Osteoblast (primary cell): Measurements from ENCODE around the gene NTRK3. TPM values are rescaled to one million over a fixed set of nuclear protein-coding genes. Genes with fewer than 3 reads are reported as not detected.

Source experiments
- DNase-seq: peaks from one replicate; pipeline ENCODE4 v3.0.0; 2011; ENCODE audit warnings: low spot score, mixed read lengths; ENCODE audit not compliant: insufficient read length; ENCODE audit errors: missing footprints
- H2AFZ ChIP-seq: 2 replicates; pipeline ENCODE4 v1.6.0; 2011; ENCODE audit warnings: mild to moderate bottlenecking, low read length
- H3K27ac ChIP-seq: 2 replicates; pipeline ENCODE4 v1.5.1; 2011; ENCODE audit warnings: mild to moderate bottlenecking, low read depth, low read length, moderate library complexity
- H3K27me3 ChIP-seq: 2 replicates; pipeline ENCODE4 v1.6.0; 2012; ENCODE audit warnings: mild to moderate bottlenecking, control low read depth, inconsistent platforms, low read length, moderate library complexity; ENCODE audit not compliant: insufficient read depth
- H3K36me3 ChIP-seq: 2 replicates; pipeline ENCODE4 v1.5.1; 2011; ENCODE audit warnings: mild to moderate bottlenecking, low read length, control low read depth, moderate library complexity; ENCODE audit not compliant: insufficient read depth
- H3K4me1 ChIP-seq: 2 replicates; pipeline ENCODE4 v1.5.1; 2011; ENCODE audit warnings: mild to moderate bottlenecking, low read length, control low read depth, moderate library complexity; ENCODE audit not compliant: insufficient read depth
- H3K4me2 ChIP-seq: 2 replicates; pipeline ENCODE4 v1.6.0; 2011; ENCODE audit warnings: mild to moderate bottlenecking, low read length; ENCODE audit not compliant: insufficient read depth
- H3K4me3 ChIP-seq: fragments of 200-600 bp; sonication (generic); 3 replicates; pipeline ENCODE4 v1.5.1; 2012; ENCODE audit warnings: mild to moderate bottlenecking, low read length, inconsistent platforms; ENCODE audit not compliant: insufficient read depth
- H3K79me2 ChIP-seq: 2 replicates; pipeline ENCODE4 v1.6.0; 2012; ENCODE audit warnings: mild to moderate bottlenecking, low read length, control low read depth, inconsistent platforms; ENCODE audit not compliant: insufficient read depth
- H3K9me3 ChIP-seq: 2 replicates; pipeline ENCODE4 v1.5.1; 2011; ENCODE audit warnings: low read depth, low read length, control low read depth
- H4K20me1 ChIP-seq: 2 replicates; pipeline ENCODE4 v1.6.0; 2012; ENCODE audit warnings: mild to moderate bottlenecking, low read length, control low read depth; ENCODE audit not compliant: insufficient read depth
- total RNA-seq: library from RNA; depleted of rRNA; stranded (reverse); fragments of >200 nt; gene quantifications from 2 replicates; pipeline ENCODE4 v1.2.3, GENCODE V29; 2012
- TF ChIP-seq, protein P1 (sequence below): IDR thresholded peaks from 2 replicates; pipeline ENCODE4 v1.5.1; 2011; ENCODE audit warnings: mild to moderate bottlenecking, low read depth, low read length, moderate library complexity; ENCODE audit errors: extremely low read depth

The NTRK3 gene
- total RNA-seq, 1 donor, result 0.72 TPM

DNA sequence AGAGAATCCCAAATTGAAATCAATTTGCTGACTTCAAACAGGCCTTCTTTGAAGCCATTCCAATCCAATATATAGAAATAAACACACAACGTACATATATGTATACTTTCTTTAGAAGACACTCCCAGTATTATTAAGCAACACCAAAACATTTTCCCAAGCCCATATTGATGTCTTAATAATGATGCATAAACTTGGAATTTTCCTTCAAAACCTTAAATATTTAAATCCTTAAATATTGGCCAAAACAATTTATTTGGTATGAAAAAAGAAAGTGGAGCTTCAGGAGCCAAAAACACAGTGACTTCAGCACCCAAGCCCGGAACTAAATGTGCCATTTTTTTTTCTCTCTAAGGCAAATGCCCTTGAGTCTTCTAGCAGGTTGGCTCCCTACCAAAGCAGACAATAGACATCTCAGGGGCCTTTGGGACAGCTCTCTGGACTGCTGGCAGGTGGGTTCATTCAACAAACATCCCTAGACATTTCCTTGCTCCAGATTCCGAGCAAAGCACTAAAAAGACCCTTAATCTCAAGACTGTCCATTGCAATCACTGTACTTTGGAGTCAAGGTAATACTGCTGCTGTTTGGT, 384.7 kb downstream of the NTRK3 start:
- no peak overlapping the region for H2AFZ ChIP-seq
- no peaks in the 10 kb centered on the region for H4K20me1 ChIP-seq
- H3K79me2 ChIP-seq, result no peaks in the 10 kb centered on the region
- peak overlapping the region; percentile 79 for H3K27ac ChIP-seq
- peak overlapping the region; percentile 31 for H3K4me3 ChIP-seq
- peak overlapping the region; percentile 67 for H3K4me2 ChIP-seq
- no peak for DNase-seq
- TF ChIP-seq, protein P1, sequence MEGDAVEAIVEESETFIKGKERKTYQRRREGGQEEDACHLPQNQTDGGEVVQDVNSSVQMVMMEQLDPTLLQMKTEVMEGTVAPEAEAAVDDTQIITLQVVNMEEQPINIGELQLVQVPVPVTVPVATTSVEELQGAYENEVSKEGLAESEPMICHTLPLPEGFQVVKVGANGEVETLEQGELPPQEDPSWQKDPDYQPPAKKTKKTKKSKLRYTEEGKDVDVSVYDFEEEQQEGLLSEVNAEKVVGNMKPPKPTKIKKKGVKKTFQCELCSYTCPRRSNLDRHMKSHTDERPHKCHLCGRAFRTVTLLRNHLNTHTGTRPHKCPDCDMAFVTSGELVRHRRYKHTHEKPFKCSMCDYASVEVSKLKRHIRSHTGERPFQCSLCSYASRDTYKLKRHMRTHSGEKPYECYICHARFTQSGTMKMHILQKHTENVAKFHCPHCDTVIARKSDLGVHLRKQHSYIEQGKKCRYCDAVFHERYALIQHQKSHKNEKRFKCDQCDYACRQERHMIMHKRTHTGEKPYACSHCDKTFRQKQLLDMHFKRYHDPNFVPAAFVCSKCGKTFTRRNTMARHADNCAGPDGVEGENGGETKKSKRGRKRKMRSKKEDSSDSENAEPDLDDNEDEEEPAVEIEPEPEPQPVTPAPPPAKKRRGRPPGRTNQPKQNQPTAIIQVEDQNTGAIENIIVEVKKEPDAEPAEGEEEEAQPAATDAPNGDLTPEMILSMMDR, result no peak
- no peaks in the 10 kb centered on the region for H3K36me3 ChIP-seq
- no peaks in the 10 kb centered on the region for H3K9me3 ChIP-seq
- peaks cover 32% of the 10 kb centered on the region for H3K4me1 ChIP-seq
- H3K27me3 ChIP-seq, result no peaks in the 10 kb centered on the region

DNA sequence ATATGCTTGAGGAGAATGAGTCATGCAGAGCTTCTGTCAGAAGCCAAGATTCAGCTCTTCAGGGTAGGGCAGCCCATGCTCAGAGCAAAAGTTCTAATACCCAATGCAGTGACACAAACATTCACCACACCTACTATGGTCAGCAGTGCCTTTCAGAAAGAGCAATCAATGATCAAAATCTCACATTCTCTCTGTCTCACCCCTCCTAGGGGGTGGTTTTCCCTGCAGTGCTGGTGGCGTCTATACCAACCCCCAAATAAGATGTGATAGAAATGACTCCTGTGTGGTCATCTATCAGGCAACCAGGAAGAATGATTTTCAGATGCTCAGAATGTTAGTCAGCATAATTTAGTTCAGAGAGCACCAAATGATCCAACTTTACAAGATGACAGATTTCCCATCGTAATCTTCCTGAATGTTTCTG, 385.3 kb downstream of the NTRK3 start:
- TF ChIP-seq, protein P1, result no peak
- Histone ChIP-seq H3K4me3 (peak overlapping the region; percentile 31), H3K4me1 (peaks cover 32% of the 10 kb centered on the region), H3K79me2 (no peaks in the 10 kb centered on the region), H4K20me1 (no peaks in the 10 kb centered on the region), H3K4me2 (peak overlapping the region; percentile 67), H3K36me3 (no peaks in the 10 kb centered on the region), H2AFZ (peak overlapping the region; percentile 37), H3K27ac (peak overlapping the region; percentile 79), H3K27me3 (no peaks in the 10 kb centered on the region), H3K9me3 (no peaks in the 10 kb centered on the region)
- peak; percentile 63 for DNase-seq

DNA sequence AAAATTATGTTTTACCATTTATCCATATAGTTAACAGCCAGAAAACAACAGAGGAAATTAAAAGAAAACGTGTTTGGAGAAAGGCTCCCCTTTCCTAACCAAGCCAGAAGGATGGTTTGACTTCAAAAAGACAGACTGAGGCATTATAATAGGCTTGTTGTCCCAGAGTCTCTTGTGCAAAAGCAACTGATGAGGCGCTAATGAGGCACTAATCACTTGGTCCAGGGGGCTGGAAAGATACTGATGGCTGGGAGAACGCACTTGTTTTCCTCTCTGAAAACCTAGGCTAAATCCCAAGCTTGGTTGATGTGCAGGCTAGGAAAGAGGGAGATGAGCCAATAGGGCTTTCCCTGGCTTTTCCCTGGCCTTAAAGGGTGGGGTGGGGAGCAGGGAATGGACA, 389.6 kb downstream of the NTRK3 start:
- Histone ChIP-seq H2AFZ (no peak overlapping the region), H3K27me3 (no peaks in the 10 kb centered on the region), H3K36me3 (no peaks in the 10 kb centered on the region)

DNA sequence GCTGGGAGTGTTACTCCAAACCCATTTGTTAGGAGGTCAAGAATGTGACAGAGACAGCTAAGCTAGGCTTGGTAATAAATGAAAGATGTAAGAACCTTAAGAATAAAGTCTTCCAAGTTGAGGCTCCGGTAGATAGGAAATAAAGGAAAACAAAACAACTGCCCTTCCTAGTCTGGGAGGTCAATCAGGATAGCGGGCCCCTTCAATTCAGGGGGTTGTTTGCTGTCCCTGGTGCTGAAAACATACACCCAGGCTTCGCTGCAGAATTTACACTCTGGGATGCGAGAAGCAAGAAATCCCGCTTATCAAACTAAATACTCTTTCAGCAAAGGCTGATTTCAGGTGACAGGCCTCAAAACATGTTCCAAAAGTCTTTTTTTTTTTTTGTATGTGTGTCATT, 393.4 kb downstream of the NTRK3 start:
- Histone ChIP-seq H3K36me3 (no peaks in the 10 kb centered on the region), H3K4me3 (no peak overlapping the region), H3K4me1 (no peaks in the 10 kb centered on the region), H3K4me2 (no peak overlapping the region), H3K27me3 (peaks cover 4% of the 10 kb centered on the region), H3K27ac (no peak overlapping the region), H2AFZ (no peak overlapping the region), H4K20me1 (no peaks in the 10 kb centered on the region), H3K79me2 (no peaks in the 10 kb centered on the region), H3K9me3 (no peaks in the 10 kb centered on the region)
- TF ChIP-seq, protein P1, result no peak
- no peak for DNase-seq

More for the DNA sequence above, 389.6 kb downstream of the NTRK3 start:
- DNase-seq, result no peak
- Histone ChIP-seq H3K79me2 (no peaks in the 10 kb centered on the region), H3K4me2 (no peak overlapping the region), H3K4me3 (no peak overlapping the region), H3K9me3 (no peaks in the 10 kb centered on the region), H3K27ac (no peak overlapping the region), H4K20me1 (no peaks in the 10 kb centered on the region), H3K4me1 (peaks cover 11% of the 10 kb centered on the region)
- TF ChIP-seq, protein P1, result no peak
